SK-N-SH (cell line): ENCODE measurements around the gene TRMT61B. TPM values are rescaled to one million over a fixed set of nuclear protein-coding genes. Genes with fewer than 3 reads are reported as not detected.
A peak's percentile ranks its signal among the peaks of the same experiment; 100 is the strongest.

Experiments used
- CHD2 ChIP-seq: fragments of 150-350 bp; IDR thresholded peaks from 2 replicates; pipeline ENCODE4 v1.6.1; 2018; ENCODE audit warnings: low read length; ENCODE audit not compliant: partially characterized antibody
- ELF1 ChIP-seq: IDR thresholded peaks from 2 replicates; pipeline ENCODE4 v1.4.0; 2012
- EP300 ChIP-seq, 2 experiments: IDR thresholded peaks; 2 replicates each; pipeline versions ENCODE4 v1.4.0 to v1.6.1; 2012; ENCODE audit warnings: borderline replicate concordance in 1 of 2, low read depth in 1 of 2, low read length in 1 of 2
- FOSL2 ChIP-seq: IDR thresholded peaks from 2 replicates; pipeline ENCODE4 v1.4.0; 2012; ENCODE audit warnings: low read depth, mild to moderate bottlenecking, moderate library complexity, borderline replicate concordance
- FOXJ3 ChIP-seq: sonication (generic); formaldehyde crosslinking; IDR thresholded peaks from 2 replicates; pipeline ENCODE4 v1.5.1; 2020; ENCODE audit warnings: mild to moderate bottlenecking, missing genetic modification reagents
- FOXM1 ChIP-seq: IDR thresholded peaks from 2 replicates; pipeline ENCODE4 v1.4.0; 2012; ENCODE audit warnings: low read depth, mild to moderate bottlenecking
- GABPA ChIP-seq: IDR thresholded peaks from 2 replicates; pipeline ENCODE4 v1.4.0; 2012; ENCODE audit warnings: low read depth, mild to moderate bottlenecking
- GATA2 ChIP-seq: sonication (generic); formaldehyde crosslinking; IDR thresholded peaks from 2 replicates; pipeline ENCODE4 v1.5.0; 2020; ENCODE audit warnings: mild to moderate bottlenecking, missing genetic modification reagents
- NFIC ChIP-seq: IDR thresholded peaks from 2 replicates; pipeline ENCODE4 v1.4.0; 2012; ENCODE audit warnings: borderline replicate concordance
- POLR2AphosphoS5 ChIP-seq: IDR thresholded peaks from 2 replicates; pipeline ENCODE4 v1.6.1; 2012; ENCODE audit warnings: low read depth, low read length
- SMC3 ChIP-seq: IDR thresholded peaks from 2 replicates; pipeline ENCODE4 v1.6.1; 2012; ENCODE audit warnings: low read depth, low read length, improper control_type of control experiment
- TAF1 ChIP-seq: IDR thresholded peaks from 2 replicates; pipeline ENCODE4 v1.6.1; 2012; ENCODE audit warnings: low read depth, mild to moderate bottlenecking, low read length, moderate library complexity, borderline replicate concordance
- TCF12 ChIP-seq: IDR thresholded peaks from 2 replicates; pipeline ENCODE4 v1.4.0; 2012
- TEAD4 ChIP-seq: IDR thresholded peaks from 2 replicates; pipeline ENCODE4 v1.4.0; 2012; ENCODE audit warnings: mild to moderate bottlenecking, borderline replicate concordance; ENCODE audit not compliant: insufficient read depth
- polyA plus RNA-seq, 3 experiments: library from polyadenylated mRNA; depleted of rRNA; stranded (reverse); fragments of >200 nt; gene quantifications; 2 replicates each; pipeline ENCODE4 v1.2.3, GENCODE V29; 2012
- TF ChIP-seq, protein P1 (sequence below): IDR thresholded peaks from 2 replicates; pipeline ENCODE4 v1.4.0; 2012; ENCODE audit warnings: low read depth, borderline replicate concordance
- TF ChIP-seq, protein P2 (sequence below): fragments of 200-600 bp; sonication (generic); IDR thresholded peaks from 2 replicates; pipeline ENCODE4 v1.6.1; 2017; ENCODE audit warnings: antibody characterized with exemption, mild to moderate bottlenecking, moderate library complexity
- TF ChIP-seq, protein P3 (sequence below): IDR thresholded peaks from 2 replicates; pipeline ENCODE4; 2012
- TF ChIP-seq, protein P4 (sequence below): IDR thresholded peaks from 2 replicates; pipeline ENCODE4 v1.6.1; 2012; ENCODE audit warnings: mild to moderate bottlenecking, low read depth, low read length, moderate library complexity

The TRMT61B gene
- polyA plus RNA-seq, 1 of the 3 experiments (the other 2 are of a cell fraction), result 11.4 TPM

DNA sequence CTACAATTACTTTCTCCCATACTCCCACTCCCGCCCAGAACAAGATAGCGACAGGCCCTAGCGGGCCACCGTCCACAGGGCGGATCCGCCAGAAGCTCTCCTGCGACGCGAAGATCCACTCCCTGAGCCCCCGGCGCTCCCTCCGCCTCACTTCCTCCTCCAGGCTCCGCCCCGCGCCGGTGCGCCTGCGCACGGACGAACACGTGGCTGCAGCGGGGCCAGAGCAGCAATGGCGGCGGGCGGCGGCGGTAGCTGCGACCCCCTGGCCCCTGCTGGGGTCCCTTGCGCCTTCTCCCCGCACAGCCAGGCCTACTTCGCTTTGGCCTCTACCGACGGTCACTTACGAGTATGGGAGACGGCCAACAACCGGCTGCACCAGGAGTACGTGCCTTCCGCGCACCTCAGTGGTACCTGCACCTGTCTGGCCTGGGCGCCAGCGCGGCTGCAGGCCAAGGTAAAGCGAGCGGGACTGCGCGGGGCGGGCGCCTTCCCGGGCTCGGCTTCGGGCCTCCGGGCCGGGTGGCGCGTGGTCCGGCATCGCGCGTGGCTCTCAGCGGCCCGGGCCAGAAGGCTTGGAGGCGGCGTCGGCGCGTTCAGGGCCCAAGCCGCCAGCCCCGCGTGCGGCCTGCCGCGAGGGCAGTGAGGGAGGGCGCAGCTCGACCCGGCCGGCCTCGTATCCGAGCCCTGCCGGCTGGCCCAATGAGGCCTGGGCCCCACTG lies 24.5 kb upstream of the TRMT61B start, which contains the start of gene WDR43 (continued):
- TF ChIP-seq, protein P1, sequence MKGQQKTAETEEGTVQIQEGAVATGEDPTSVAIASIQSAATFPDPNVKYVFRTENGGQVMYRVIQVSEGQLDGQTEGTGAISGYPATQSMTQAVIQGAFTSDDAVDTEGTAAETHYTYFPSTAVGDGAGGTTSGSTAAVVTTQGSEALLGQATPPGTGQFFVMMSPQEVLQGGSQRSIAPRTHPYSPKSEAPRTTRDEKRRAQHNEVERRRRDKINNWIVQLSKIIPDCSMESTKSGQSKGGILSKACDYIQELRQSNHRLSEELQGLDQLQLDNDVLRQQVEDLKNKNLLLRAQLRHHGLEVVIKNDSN, result peak; percentile 93
- TF ChIP-seq ELF1 (peak; percentile 83), FOXJ3 (CRISPR knock-in tag) (no peak), CHD2 (peak; percentile 88), TEAD4 (no peak), GABPA (peak; percentile 76), TAF1 (peak; percentile 97), GATA2 (CRISPR knock-in tag) (no peak), FOSL2 (no peak), POLR2AphosphoS5 (peak; percentile 79), SMC3 (no peak), NFIC (no peak), EP300 (IDR thresholded peaks at IDR 0.05; ENCODE audit: borderline replicate concordance in 1 of 2, low read depth in 1 of 2, low read length in 1 of 2) (peak in 1 of 2 experiments; percentile 67; a peak in 2 of 4 replicates), TCF12 (no peak), FOXM1 (no peak)
- TF ChIP-seq, protein P2, sequence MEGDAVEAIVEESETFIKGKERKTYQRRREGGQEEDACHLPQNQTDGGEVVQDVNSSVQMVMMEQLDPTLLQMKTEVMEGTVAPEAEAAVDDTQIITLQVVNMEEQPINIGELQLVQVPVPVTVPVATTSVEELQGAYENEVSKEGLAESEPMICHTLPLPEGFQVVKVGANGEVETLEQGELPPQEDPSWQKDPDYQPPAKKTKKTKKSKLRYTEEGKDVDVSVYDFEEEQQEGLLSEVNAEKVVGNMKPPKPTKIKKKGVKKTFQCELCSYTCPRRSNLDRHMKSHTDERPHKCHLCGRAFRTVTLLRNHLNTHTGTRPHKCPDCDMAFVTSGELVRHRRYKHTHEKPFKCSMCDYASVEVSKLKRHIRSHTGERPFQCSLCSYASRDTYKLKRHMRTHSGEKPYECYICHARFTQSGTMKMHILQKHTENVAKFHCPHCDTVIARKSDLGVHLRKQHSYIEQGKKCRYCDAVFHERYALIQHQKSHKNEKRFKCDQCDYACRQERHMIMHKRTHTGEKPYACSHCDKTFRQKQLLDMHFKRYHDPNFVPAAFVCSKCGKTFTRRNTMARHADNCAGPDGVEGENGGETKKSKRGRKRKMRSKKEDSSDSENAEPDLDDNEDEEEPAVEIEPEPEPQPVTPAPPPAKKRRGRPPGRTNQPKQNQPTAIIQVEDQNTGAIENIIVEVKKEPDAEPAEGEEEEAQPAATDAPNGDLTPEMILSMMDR, result no peak
- TF ChIP-seq, protein P3, sequence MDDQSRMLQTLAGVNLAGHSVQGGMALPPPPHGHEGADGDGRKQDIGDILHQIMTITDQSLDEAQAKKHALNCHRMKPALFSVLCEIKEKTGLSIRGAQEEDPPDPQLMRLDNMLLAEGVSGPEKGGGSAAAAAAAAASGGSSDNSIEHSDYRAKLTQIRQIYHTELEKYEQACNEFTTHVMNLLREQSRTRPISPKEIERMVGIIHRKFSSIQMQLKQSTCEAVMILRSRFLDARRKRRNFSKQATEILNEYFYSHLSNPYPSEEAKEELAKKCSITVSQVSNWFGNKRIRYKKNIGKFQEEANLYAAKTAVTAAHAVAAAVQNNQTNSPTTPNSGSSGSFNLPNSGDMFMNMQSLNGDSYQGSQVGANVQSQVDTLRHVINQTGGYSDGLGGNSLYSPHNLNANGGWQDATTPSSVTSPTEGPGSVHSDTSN, result peak; percentile 41; the same call in 1 of the 2 replicates
- TF ChIP-seq, protein P4, sequence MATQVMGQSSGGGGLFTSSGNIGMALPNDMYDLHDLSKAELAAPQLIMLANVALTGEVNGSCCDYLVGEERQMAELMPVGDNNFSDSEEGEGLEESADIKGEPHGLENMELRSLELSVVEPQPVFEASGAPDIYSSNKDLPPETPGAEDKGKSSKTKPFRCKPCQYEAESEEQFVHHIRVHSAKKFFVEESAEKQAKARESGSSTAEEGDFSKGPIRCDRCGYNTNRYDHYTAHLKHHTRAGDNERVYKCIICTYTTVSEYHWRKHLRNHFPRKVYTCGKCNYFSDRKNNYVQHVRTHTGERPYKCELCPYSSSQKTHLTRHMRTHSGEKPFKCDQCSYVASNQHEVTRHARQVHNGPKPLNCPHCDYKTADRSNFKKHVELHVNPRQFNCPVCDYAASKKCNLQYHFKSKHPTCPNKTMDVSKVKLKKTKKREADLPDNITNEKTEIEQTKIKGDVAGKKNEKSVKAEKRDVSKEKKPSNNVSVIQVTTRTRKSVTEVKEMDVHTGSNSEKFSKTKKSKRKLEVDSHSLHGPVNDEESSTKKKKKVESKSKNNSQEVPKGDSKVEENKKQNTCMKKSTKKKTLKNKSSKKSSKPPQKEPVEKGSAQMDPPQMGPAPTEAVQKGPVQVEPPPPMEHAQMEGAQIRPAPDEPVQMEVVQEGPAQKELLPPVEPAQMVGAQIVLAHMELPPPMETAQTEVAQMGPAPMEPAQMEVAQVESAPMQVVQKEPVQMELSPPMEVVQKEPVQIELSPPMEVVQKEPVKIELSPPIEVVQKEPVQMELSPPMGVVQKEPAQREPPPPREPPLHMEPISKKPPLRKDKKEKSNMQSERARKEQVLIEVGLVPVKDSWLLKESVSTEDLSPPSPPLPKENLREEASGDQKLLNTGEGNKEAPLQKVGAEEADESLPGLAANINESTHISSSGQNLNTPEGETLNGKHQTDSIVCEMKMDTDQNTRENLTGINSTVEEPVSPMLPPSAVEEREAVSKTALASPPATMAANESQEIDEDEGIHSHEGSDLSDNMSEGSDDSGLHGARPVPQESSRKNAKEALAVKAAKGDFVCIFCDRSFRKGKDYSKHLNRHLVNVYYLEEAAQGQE, result peak; percentile 21; the same call in 1 of the 2 replicates
